ENCODE measurements around the gene PPP5C.

DNA sequence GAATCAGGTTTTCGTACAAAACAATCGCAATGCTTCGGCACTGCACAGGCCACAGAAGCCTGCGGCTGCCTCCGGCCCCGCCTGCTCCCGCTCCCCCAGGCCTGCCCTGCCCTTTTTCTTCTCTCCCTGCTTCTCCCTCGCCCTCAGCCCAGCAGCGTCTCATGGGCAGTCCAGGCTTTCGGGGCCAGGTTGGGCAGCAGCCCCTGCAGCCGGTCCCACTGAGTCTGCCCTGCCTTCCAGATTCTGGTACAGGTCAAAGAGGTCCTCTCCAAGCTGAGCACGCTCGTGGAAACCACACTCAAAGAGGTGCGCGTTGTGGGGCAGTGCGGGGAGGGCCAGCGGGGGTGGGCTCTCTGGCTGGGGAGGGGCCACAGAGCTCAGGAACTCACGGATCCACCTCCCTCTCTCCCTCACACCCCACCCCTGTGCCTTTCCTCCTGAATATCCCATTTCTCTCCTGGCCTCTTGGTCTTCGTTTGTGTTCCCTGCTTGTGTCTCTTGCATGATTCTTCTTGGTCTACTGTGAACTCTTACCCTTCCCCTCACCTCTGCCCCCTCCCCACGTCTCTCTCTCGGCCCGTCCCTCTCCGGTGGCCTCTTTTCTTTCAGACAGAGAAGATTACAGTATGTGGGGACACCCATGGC lies 36.4 kb downstream of the PPP5C start:
- TF ChIP-seq, protein P1, sequence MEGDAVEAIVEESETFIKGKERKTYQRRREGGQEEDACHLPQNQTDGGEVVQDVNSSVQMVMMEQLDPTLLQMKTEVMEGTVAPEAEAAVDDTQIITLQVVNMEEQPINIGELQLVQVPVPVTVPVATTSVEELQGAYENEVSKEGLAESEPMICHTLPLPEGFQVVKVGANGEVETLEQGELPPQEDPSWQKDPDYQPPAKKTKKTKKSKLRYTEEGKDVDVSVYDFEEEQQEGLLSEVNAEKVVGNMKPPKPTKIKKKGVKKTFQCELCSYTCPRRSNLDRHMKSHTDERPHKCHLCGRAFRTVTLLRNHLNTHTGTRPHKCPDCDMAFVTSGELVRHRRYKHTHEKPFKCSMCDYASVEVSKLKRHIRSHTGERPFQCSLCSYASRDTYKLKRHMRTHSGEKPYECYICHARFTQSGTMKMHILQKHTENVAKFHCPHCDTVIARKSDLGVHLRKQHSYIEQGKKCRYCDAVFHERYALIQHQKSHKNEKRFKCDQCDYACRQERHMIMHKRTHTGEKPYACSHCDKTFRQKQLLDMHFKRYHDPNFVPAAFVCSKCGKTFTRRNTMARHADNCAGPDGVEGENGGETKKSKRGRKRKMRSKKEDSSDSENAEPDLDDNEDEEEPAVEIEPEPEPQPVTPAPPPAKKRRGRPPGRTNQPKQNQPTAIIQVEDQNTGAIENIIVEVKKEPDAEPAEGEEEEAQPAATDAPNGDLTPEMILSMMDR (IDR thresholded peaks at IDR 0.05), result no peak
- no peak for TF ChIP-seq POLR2A (IDR thresholded peaks at IDR 0.05)

Data from uterus (tissue), 2 donors.